ENCODE data around the gene GSG1.
"Not testable (repeated sequence)": the region's sequence is repeated elsewhere in the genome, so short reads cannot be mapped to it uniquely, and the experiment has no call there.

GSG1 gene

DNA sequence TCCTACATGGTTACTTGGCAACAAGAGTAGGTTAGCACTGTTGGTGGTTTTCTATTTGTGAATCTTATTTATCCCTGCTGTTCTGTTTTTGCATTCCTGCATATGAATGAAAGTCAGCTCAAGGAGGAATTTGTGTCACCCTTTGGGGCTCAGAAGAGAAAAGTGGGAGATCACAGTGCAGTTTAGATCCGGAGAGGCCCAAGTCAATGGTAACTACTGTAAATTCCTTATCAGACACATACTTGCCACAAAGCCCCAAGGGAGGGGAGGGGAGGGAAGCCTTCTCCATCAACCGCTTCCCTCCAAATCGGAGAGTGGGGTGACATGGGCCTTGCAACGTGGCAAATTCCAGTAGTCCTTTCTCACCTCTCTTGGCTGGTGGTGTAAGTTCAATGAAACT is 15.0 kb downstream of the GSG1 start:
- no peak for DNase-seq

GRCh38 chr12:13087766-13088165 is 15.7 kb downstream of the GSG1 start:
- no peak for DNase-seq

- no peak for DNase-seq
Measured at GRCh38 chr12:13085968-13086686, 17.3 kb downstream of the GSG1 start.

DNA sequence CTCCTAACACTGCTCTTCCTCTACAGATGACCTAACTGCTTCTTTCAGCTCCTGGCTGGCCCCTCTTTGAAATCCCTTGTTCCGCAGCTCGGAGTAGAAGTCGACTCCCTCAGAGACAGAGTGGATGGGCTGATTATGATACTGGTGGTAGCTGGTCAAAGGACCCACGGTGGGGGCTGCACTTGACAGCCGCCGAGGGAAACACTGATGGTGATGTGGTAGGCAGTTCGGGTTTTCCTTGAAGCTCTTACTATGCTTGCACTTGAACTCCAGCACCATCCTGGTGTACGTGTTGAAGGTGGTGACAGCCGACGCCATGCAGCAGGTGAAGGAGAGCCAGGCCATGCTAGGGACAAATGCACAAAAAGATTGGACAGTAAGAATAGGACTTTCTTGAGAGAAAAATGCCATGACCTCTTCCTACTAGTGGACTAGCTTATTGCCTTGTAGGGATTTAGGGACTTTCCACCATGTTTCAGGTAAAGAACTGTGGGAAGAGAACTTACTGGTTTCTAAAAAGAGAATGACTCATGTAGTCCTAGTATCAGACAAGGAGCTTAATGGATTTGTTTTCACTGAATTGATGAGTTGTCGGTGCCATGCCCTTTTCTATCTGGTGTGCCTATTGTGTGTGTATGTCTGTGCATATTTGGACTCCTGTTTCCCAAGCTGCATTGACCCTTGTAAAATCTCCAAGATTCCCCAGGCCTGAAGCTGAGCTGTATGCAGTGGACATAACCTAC is 18.4 kb downstream of the GSG1 start:
- DNase-seq: no peak

DNA sequence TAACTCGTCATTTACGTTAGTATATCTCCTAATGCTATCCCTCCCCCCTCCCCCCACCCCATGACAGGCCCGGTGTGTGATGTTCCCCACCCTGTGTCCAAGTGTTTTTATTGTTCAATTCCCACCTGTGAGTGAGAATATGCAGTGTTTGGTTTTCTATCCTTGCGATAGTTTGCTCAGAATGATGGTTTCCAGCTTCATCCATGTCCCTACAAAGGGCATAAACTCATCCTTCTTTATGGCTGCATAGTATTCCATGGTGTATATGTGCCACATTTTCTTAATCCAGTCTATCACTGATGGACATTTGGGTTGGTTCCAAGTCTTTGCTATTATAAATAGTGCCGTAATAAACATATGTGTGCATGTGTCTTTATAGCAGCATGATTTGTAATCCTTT is 19.8 kb downstream of the GSG1 start:
- DNase-seq: not testable (repeated sequence)

- no peak for DNase-seq
Measured at GRCh38 chr12:13082861-13083260, 20.6 kb downstream of the GSG1 start.

GRCh38 chr12:13080266-13080665 is 23.2 kb downstream of the GSG1 start:
- no peak for DNase-seq

GRCh38 chr12:13079440-13079906 is 24.0 kb downstream of the GSG1 start:
- DNase-seq: no peak

DNA sequence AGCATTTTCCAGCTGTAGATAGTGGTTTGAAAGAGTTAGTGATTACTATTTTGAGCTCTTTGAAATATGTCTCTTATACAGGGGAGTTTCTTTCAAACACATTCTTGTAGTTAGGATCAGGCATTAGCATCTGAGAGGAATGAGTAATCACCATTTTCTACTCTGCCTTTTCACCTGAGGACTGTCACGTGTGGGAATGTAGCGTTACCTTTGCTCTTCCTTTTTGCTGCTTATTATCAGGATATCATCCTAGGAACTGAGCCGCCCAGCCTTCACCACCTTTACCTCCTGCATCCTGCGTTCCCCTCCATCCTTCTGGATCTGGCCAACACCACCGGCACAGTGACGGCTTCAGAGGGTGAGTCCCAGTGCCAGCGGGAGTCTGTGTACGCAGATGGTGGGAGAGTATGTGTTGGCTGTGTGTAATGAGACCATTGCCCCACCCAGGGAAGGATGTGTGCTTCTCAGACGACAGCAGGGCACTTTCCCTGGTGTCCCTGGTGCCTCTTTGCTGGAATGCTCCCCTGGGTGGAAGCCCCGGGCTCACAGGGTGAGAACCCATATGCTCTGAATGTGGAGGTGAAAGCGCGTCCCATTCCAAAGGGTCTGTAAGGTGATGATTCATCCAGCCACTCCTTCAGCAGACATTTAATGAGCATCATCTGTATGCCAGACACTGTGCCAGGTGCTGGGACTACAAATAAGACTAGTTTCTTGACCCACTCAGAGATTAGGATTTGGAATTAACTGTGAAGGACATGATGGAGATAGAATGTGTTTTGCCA is 27.5 kb downstream of the GSG1 start:
- no peak for DNase-seq

DNA sequence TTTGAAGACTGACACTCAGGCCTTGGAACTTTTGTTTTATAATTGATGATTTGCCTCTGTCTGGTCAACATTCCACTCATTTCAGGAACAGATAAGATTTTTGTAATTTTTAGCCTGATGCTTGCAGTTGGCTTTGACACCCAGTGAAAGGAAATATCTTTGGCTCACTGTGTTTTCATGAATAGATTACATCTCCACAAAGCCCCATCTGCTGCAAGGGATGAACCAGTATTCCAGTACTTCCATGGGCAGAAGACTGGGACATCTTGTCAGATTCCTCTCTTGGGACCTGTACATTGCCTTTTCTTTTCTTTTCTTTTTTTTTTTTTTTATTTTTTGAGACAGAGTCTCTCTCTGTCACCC is 28.4 kb downstream of the GSG1 start:
- no peak for DNase-seq

DNA sequence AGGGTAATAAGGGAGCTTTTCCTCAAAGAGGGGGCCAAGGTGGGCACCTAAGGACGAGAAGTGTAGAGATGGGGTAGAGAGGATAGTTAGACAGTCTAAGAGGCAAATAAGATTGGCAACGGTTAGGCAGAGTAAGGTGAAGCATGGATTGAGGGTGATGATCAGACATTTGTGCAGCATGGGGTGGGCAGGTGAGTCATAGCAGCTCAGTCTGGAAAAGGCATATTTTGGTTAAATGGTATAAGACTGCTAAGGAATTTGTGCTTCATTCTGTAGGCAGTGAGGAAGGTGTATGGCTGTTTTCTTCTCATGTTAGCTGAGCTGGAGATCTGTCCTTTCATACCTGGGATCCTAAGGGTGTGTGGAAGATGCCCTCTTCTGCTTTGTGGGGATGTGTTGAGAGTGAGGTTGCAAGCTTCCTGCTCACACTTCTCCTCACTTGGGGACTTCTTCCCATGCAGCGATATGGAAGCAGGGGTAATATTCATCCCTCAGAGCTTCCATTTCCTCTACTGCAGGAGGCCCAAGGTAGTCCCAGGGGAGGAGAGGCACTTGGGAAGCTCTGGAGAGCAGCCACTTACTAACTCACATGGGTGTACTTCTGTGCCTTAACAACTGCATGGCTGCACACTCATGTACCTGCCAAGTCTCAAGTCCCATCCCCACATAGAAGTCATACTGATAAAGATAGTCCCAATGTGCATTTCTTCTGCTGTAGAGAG is 28.9 kb downstream of the GSG1 start:
- DNase-seq: no peak

DNA sequence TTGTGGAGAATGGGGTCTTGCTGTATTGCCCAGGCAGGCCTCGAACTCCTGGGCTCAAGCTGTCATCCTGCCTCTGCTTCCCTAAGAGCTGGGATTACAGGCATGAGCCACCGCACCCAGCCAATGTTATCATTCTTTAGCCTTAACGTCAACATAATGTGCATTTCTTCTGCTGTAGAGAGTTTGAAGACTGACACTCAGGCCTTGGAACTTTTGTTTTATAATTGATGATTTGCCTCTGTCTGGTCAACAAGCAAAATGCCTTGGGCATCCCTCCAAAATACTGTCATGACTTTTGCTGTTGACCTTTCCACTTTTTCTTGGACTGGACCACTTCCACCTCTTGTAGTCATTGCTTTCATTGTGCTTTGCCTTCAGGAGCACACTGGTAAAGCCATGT is 30.3 kb downstream of the GSG1 start:
- DNase-seq: no peak

- DNase-seq: no peak
Measured at GRCh38 chr12:13071305-13072280, 31.9 kb downstream of the GSG1 start.

- no peak for DNase-seq
Measured at GRCh38 chr12:13069380-13069779, 34.1 kb downstream of the GSG1 start.

DNA sequence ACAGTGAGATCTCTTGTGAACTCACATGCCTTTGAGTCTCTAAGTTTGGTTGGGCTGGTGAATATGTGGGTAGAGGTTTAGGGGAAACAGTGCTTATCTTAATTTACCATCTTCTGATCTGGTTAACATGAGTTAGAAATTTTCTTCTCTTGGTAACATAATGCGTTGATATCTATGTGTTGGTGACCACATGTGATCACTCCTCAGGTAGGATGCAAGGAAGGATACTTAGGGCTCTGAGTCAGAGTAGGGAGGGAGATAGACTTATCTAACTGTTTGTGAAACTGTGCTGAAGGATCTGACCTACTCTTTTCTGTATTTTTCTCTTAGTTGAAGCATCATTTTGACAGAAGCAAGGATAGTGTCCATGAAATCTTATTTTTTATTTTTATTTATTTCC is 36.1 kb downstream of the GSG1 start:
- no peak for DNase-seq

- no peak for DNase-seq
Measured at GRCh38 chr12:13066459-13066858, 37.0 kb downstream of the GSG1 start.

DNA sequence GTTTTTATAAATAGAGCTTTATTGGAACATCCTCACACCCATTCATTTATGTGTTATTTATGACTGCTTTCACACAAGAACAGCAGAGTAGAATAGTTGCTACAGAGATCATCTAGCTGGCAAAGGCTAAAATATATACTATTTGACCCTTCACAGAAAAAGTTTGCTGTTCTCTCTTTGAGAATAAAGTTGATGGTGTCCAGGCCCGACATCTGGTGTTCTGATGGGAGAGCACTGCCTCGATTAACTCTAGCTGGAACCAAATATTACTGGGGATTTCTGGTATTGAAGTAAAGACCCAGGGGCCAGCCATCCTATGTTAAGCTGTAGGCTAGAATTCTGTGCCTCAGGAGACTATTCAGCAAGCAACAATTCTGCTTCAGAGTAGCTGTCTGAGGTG is 37.5 kb downstream of the GSG1 start:
- no peak for DNase-seq

DNA sequence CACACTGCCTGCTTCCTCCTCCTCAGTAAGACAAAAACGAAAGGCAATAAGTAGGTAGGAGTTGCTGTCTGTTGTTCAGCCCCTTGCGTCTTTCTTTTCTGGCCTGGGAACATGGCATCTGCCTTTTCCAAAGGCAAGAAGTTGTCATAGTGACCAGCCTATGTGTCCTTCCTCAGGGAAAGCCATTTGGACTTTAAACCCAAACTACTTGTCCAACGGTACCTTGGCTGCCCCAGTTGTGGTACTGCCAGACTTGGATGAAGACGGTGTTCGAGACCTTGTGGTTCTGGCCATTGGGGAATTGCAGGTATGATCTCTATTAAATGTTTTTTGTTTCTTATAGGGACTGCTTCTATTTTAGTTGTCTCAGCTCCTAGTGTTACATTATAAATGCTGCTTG is 40.8 kb downstream of the GSG1 start:
- DNase-seq: no peak

DNA sequence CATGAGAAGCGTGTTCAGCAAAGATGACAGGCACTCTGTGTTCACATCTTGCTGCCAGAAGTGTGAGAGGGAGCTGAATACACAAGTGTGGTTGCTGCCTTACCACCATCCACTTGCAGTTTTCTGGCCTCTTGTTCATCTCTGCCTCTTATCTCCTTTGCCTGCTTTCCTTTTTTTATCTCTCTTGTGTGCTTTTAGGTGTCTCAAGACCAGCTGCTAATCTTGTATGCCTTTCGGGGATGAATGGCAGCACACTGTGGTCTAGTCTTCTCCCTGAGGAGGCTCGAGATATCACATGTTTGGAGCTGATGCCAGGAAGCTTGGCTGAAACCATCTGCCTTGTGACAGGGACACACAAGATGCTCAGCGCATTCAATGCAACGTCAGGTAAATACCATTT is 42.1 kb downstream of the GSG1 start:
- DNase-seq: no peak

- DNase-seq: no peak
Measured at GRCh38 chr12:13060581-13060980, 42.9 kb downstream of the GSG1 start.

DNA sequence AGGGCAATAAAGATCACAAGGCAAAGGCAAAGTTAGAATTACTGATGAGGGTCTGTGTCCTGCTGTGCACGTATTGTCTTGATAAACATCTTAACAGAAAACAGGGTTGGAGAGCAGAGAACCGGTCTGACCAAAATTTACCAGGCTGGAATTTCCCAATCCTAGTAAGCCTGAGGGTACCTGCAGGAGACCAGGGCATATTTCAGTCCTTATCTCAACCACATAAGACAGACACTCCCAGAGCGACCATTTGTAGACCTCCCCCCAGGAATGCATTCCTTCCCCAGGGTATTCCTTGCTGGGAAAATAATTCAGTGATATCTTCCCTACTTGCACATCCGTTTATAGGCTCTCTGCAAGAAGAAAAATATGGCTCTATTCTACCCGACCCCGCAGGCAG is 49.9 kb downstream of the GSG1 start:
- not testable (repeated sequence) for DNase-seq

GRCh38 chr12:13052421-13052820 is 51.0 kb downstream of the GSG1 start:
- no peak for DNase-seq
